Fibroblast of lung (primary cell): ENCODE data around the gene MAN2B2.

ENCODE experiments used
- CTCF ChIP-seq, 2 donors: IDR thresholded peaks in 1 of 2; conservative IDR thresholded peaks in 1 of 2; 1 replicate in 1 of 2; 2 replicates in 1 of 2; pipeline ENCODE4 v1.5.1; 2011 to 2012; ENCODE audit warnings: low read length in 2 of 2, control low read depth in 1 of 2, inconsistent platforms in 1 of 2, low read depth in 1 of 2, mild to moderate bottlenecking in 1 of 2
- EZH2 ChIP-seq: IDR thresholded peaks from 2 replicates; pipeline ENCODE4 v1.5.1; 2012; ENCODE audit warnings: low read length, control low read depth, mild to moderate bottlenecking; ENCODE audit errors: missing control alignments

- TF ChIP-seq CTCF (conservative IDR thresholded peaks at IDR 0.05 in 1 of 2, IDR thresholded peaks at IDR 0.05 in 1 of 2; ENCODE audit: low read depth in 1 of 2, low read length in 2 of 2) (no peak), EZH2 (no peak)
These were observed 72.2 kb downstream of the MAN2B2 start for GRCh38 chr4:6647169-6647568.
